GM12874 (cell line): ENCODE measurements around the gene ELMO2.

Experiments used
- TF ChIP-seq, protein P1 (sequence below): IDR thresholded peaks from 2 replicates; pipeline ENCODE4 v1.5.1; 2011; ENCODE audit warnings: low read depth, mild to moderate bottlenecking, control low read depth, low read length, moderate library complexity; ENCODE audit not compliant: insufficient read depth

Gene ELMO2

GRCh38 chr20:46353500-46354206 lies 52.8 kb downstream of the ELMO2 start:
- TF ChIP-seq, protein P1, sequence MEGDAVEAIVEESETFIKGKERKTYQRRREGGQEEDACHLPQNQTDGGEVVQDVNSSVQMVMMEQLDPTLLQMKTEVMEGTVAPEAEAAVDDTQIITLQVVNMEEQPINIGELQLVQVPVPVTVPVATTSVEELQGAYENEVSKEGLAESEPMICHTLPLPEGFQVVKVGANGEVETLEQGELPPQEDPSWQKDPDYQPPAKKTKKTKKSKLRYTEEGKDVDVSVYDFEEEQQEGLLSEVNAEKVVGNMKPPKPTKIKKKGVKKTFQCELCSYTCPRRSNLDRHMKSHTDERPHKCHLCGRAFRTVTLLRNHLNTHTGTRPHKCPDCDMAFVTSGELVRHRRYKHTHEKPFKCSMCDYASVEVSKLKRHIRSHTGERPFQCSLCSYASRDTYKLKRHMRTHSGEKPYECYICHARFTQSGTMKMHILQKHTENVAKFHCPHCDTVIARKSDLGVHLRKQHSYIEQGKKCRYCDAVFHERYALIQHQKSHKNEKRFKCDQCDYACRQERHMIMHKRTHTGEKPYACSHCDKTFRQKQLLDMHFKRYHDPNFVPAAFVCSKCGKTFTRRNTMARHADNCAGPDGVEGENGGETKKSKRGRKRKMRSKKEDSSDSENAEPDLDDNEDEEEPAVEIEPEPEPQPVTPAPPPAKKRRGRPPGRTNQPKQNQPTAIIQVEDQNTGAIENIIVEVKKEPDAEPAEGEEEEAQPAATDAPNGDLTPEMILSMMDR: no peak

DNA sequence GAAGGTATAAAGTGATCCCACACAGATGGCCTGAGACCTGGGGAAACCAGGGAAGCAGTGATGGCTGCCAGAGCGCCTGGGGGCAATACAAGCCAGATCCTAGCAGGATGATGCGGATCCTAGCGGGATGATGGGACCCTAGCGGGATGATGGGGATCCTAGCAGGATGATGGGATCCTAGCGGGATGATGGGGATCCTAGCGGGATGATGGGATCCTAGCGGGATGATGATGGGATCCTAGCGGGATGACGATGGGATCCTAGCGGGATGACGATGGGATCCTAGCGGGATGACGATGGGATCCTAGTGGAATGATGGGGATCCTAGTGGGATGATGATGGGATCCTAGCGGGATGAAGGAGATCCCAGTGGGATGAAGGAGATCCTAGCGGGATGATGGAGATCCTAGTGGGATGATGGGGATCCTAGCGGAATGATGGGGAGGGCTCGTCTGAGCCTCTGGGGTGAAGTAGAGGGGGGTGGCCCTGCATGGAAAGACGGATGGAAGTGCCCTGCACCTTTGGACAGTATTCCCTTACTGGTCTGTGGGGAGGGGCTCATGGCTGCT lies 54.0 kb downstream of the ELMO2 start:
- TF ChIP-seq, protein P1: no peak

- TF ChIP-seq, protein P1: no peak
These were observed 54.9 kb downstream of the ELMO2 start for GRCh38 chr20:46351357-46352058.

- TF ChIP-seq, protein P1: no peak
These were observed 55.5 kb downstream of the ELMO2 start for GRCh38 chr20:46350986-46351267.

- TF ChIP-seq, protein P1: no peak
These were observed 56.0 kb downstream of the ELMO2 start for GRCh38 chr20:46350201-46350985.

- TF ChIP-seq, protein P1: no peak
These were observed 56.7 kb downstream of the ELMO2 start for GRCh38 chr20:46349742-46350056.
